ENCODE data around the gene FDX2. TPM values are rescaled to one million over a fixed set of nuclear protein-coding genes. Genes with fewer than 3 reads are reported as not detected.
"Not testable (repeated sequence)": the region's sequence is repeated elsewhere in the genome, so short reads cannot be mapped to it uniquely, and the experiment has no call there.

Gene FDX2
- total RNA-seq, 1 donor from 2014 or later = 9.1 TPM

DNA sequence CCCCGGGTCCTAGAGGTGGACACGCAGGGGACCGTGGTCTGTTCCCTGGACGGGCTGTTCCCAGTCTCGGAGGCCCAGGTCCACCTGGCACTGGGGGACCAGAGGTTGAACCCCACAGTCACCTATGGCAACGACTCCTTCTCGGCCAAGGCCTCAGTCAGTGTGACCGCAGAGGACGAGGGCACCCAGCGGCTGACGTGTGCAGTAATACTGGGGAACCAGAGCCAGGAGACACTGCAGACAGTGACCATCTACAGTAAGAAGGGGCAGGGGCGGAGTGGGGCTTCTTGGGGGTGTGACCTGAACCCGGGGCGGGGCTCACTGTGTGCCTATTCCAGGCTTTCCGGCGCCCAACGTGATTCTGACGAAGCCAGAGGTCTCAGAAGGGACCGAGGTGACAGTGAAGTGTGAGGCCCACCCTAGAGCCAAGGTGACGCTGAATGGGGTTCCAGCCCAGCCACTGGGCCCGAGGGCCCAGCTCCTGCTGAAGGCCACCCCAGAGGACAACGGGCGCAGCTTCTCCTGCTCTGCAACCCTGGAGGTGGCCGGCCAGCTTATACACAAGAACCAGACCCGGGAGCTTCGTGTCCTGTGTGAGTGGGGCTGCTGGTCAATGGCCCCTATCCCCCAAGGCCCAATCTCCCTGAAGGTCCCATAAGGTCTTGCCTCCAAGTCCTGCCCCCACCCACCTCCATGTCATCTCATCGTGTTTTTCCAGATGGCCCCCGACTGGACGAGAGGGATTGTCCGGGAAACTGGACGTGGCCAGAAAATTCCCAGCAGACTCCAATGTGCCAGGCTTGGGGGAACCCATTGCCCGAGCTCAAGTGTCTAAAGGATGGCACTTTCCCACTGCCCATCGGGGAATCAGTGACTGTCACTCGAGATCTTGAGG, 31.5 kb downstream of the FDX2 start:
- DNase-seq = no peak

DNA sequence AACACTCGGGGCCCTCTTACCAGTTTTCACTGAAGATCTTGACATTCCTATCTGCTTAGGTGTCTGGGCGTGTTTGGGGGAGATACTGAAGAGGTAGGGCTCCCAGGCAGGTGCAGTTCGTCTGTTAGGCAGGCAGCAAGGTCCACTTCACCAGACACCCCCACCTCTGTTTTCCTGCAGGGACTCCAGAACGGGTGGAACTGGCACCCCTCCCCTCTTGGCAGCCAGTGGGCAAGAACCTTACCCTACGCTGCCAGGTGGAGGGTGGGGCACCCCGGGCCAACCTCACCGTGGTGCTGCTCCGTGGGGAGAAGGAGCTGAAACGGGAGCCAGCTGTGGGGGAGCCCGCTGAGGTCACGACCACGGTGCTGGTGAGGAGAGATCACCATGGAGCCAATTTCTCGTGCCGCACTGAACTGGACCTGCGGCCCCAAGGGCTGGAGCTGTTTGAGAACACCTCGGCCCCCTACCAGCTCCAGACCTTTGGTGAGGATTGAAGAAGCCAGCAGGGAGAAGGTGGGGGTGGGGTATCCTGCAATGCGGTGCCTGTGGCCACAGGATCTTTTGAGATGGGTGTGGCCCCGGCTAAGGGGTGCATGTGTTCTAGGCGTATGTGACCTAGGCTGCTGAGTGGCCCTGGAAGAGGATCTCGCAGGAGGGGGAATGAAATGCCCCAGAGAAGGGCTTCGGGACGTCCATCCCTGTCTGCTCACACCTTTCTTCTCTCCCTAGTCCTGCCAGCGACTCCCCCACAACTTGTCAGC, 32.3 kb downstream of the FDX2 start:
- no peak for DNase-seq

DNA sequence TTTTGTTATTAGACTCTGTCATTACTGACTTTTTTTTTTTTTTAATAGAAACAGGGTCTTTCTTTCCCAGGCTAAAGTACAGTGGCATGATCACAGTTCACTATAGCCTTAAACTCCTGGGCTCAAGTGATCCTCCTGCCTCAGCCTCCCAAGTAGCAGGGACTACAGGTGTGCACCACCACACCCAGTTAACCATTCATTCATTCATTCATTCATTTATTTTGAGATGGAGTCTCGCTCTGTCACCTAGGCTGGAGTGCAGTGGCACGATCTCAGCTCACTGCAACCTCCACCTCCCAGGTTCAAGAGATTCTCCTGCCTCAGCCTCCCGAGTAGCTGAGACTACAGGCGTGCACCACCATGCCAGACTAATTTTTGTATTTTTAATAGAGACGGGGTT, 33.8 kb downstream of the FDX2 start:
- not testable (repeated sequence) for DNase-seq

DNA sequence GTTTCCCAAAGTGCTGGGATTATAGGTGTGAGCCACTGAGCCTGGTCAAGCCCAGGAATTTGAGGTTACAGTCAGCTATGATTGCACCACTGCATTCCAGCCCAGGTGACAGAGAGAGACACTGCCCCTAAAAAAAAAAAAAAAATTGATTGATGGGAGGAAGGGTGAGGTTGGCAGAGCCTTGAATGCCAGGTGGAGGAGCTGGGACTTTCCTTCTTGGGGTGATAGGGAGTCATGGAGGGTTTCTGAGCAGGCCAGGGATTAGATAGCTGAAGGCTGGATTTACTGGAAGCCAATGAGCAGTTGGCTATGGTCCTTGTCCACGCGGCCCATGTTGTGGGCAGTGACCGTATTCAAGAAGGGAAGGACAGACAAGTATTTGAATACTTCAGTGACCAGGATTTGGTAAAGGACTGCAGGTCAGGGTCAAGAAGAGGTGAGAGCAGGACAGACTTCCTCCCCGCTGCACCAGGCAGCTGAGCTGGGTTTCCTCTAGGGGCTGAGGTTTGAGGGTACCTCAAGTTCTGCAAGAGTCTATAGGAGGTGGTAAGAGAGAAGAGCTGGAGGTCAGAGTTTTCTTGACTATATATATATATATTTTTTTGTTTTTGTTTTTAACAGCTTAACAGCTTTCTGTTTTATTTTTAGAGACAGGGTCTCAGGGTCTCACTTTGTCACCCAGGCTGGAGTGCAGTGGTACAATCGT, 35.9 kb downstream of the FDX2 start:
- no peak for DNase-seq

DNA sequence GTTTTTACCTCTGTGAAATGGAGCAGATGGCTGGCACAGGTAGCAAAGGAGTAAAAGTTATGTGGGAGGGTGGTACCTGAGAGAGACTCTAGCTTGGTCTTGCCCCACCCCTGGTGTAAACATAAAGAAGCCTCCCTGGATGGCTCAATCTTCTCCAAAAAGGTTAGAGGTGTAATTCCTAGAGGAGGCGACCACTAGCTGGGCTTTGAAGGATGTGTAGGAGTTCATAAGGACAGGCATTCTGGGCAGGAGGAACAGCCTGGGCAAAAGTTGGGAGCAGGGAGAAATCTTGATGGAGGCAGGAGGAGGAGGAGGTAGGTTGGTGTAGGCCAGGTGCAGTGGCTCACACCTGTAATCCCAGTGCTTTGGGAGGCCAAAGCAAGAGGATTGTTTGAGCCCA, 36.9 kb downstream of the FDX2 start:
- DNase-seq = no peak

DNA sequence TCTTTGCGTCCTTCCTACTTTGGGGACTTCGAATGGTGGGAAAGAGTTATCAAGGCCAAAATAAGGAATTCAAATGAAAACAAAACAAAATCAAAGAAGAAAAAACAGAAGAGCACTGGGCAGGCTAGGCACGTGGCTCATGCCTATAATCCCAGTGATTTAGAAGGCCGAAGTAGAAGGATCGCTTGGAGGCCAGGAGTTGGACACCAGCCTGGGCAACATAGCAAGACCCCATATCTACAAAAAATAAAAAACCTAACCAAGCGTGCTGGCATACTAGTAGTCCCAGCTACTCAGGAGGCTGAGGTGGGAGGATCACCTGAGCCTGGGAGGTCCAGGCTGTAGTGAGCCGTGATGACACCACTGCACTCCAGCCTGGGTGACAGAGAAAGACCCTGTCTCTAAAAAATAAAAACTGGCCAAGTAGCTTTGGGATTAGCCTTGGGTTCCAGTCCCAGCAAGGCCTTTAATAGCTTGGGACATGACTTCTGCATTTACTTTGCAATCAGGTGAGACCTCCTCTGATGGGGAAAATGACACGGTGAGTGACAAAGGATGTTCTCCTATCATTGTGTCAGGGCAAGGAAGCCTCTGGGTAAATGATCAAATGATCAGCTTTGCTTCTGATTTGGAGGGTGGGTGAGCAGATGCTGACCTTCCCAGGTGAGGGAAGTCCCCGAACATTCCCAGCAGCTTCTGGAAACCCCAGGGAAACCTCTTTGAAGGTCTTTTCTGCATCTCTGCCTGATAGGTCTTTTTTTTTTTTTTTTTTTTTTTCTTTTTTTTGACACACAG, 37.8 kb downstream of the FDX2 start:
- no peak for DNase-seq

DNA sequence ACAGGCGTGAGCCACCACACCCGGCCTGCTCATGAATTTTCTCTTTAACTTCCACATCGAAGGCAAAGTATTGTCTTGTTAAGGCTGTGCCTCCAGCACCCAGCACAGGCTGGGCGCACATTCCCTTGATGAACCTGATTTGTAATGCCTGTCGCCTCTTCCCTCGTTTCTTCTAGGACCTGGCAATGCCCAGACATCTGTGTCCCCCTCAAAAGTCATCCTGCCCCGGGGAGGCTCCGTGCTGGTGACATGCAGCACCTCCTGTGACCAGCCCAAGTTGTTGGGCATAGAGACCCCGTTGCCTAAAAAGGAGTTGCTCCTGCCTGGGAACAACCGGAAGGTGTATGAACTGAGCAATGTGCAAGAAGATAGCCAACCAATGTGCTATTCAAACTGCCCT, 41.2 kb downstream of the FDX2 start:
- DNase-seq = no peak

DNA sequence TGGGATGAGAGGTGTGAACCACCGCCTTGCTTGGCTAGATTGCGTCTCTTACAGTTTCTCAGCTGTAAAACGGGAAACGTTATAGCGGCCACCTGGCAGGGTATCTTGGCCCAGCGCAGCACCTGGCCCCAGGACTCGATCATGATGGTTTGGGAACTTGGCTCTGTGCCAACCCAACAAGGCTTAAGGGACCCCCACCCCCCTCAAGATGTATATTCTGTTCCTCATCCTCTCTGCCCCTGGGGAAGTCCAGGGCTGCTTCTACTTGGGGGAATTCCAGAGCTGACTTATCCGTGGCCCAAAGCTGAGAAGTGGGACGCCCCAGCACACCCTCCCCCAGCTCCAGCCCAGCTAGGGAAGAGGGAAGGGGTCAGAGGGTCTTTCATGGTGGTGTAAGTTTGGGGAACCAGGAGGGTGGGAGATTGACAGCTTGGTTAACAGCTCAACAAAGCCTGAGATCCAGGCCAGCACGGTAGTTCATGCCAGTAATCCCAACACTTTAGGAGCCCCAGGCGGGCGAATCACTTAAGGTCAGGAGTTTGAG, 44.2 kb downstream of the FDX2 start:
- no peak for DNase-seq

DNA sequence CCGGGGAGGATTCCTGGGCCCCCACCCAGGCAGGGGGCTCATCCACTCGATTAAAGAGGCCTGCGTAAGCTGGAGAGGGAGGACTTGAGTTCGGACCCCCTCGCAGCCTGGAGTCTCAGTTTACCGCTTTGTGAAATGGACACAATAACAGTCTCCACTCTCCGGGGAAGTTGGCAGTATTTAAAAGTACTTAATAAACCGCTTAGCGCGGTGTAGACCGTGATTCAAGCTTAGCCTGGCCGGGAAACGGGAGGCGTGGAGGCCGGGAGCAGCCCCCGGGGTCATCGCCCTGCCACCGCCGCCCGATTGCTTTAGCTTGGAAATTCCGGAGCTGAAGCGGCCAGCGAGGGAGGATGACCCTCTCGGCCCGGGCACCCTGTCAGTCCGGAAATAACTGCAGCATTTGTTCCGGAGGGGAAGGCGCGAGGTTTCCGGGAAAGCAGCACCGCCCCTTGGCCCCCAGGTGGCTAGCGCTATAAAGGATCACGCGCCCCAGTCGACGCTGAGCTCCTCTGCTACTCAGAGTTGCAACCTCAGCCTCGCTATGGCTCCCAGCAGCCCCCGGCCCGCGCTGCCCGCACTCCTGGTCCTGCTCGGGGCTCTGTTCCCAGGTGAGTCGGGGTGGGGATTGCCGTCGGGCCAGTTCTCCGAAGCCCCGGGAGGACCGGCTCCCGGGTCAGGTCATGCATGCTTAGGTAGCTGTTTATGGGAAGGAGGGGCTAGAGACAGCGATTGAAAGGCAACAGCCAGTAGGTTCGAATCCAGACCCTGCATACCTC, 45.0 kb downstream of the FDX2 start, which contains the start of gene ICAM1:
Gene ICAM1 (plus strand): TSS at position 505 of the 779 bp plus-strand sequence. CDS start 40 bp downstream, at position 545.
- peak; percentile 49 for DNase-seq

DNA sequence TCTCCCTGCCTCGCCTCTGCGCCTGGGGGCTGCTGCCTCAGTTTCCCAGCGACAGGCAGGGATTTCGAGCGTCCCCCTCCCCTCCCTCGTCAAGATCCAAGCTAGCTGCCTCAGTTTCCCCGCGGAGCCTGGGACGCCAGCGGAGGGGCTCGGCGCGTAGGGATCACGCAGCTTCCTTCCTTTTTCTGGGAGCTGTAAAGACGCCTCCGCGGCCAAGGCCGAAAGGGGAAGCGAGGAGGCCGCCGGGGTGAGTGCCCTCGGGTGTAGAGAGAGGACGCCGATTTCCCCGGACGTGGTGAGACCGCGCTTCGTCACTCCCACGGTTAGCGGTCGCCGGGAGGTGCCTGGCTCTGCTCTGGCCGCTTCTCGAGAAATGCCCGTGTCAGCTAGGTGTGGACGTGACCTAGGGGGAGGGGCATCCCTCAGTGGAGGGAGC, 45.6 kb downstream of the FDX2 start:
- no peak for DNase-seq

DNA sequence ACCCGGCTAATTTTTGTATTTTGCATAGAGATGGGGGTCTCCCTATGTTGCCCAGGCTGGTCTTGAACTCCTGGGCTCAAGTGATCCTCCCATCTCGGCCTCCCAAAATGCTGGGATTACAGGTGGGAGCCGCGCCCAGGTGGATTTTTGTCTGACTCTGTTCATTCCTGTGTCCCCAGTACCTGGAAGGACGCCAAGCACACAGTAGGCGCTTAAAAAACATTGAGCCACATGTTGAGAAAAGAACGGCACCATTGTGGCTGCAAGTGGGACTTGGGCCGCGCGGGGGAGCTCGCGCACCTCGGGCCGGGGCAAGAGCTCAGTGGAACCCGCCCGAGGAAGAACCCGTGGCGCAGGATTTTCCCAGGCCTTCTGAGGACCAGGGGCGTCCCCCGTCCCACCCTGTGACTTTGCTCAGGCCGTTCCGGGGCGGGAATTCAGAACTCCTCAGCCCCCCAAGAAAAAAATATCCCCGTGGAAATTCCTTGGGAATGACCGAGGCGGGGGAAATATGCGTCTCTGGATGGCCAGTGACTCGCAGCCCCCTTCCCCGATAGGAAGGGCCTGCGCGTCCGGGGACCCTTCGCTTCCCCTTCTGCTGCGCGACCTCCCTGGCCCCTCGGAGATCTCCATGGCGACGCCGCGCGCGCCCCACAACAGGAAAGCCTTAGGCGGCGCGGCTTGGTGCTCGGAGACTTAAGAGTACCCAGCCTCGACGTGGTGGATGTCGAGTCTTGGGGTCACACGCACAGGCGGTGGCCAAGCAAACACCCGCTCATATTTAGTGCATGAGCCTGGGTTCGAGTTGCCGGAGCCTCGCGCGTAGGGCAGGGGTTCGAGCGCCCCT, 46.3 kb downstream of the FDX2 start:
- DNase-seq = peak; percentile 84

DNA sequence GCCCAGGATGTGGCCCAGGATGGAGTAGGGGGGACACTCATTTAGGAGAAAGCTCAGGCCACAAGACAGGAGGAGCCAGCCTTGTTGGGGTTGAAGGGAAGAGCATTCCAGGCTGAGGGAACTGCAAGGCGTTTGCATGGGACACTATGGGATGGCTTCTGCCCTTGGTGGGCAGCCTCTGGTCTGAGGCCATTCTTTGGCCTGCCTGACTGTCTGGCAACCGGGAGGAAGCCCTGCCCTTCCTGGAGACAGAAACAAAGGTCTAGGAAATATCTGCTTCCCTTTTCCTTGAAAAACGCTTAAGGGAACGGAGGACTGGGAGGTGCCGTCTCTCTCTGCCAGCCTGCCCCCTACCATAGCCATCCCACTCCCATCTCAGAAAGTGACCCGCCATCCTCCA, 47.7 kb downstream of the FDX2 start:
- no peak for DNase-seq

DNA sequence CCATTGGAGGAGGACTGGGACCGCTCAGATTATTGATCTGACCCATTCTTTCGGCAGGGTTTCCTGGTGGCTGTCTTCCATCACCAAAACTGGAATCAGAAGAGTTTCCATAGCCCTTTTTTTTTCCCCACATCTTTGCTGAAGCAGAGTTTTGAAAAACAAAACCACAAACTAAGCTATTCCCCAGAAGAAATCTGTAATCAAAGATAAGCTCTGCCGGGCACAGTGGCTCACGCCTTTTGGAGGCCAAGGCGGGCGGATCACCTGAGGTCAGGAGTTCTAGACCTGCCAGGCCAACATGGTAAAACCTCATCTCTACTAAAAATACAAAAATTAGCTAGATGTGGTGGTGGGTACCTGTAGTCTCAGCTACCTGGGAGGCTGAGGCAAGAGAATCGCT, 49.1 kb downstream of the FDX2 start:
- no peak for DNase-seq

DNA sequence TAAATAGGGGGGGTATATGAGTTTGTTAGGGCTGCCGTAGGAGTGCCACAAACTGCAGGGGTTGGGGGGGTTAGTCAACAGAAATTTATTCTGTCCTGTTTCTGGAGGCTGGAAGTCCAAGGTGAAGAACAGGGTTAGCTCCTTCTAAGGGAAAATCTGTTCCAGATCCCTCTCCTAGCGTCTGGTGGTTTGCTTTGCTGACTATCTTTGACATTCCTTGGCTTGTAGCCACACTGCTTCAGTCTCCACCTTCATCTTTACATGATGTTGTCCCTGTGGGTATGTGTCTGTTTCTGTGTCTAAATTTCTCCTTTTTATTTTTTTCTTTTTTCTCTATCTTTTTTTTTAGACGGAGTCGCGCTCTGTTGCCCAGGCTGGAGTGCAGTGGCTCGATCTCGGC, 53.0 kb downstream of the FDX2 start:
- DNase-seq = no peak

DNA sequence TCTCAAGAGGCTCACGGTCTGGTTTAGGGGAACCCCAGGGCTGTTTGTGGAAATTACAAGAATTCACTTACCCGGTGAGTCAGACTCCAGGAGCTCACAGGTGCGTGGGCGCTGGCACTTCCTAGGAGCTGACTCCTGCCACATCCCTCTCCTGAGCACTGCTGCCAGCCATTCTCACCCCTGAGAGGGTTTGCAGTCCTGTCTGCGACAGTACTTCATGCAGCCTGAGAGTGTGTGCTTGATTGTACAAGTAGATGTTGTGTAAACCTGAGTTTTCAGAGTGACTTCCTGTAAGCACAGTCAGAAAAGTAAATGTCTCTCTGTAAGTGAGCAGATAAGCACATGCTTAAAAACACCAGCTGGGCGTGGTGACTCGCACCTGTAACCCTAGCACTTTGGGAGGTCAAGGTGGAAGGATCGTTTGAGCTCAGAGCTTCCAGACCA, 55.7 kb downstream of the FDX2 start:
- DNase-seq = no peak

All from tongue (tissue), 2 donors.